ENCODE results near the gene ARHGAP35. TPM values are rescaled to one million over a fixed set of nuclear protein-coding genes. Genes with fewer than 3 reads are reported as not detected.
A peak's percentile ranks its signal among the peaks of the same experiment; 100 is the strongest.

Gene ARHGAP35
- total and polyA plus RNA-seq, 4 donors = 47.9 to 121 (median 92.9) TPM

DNA sequence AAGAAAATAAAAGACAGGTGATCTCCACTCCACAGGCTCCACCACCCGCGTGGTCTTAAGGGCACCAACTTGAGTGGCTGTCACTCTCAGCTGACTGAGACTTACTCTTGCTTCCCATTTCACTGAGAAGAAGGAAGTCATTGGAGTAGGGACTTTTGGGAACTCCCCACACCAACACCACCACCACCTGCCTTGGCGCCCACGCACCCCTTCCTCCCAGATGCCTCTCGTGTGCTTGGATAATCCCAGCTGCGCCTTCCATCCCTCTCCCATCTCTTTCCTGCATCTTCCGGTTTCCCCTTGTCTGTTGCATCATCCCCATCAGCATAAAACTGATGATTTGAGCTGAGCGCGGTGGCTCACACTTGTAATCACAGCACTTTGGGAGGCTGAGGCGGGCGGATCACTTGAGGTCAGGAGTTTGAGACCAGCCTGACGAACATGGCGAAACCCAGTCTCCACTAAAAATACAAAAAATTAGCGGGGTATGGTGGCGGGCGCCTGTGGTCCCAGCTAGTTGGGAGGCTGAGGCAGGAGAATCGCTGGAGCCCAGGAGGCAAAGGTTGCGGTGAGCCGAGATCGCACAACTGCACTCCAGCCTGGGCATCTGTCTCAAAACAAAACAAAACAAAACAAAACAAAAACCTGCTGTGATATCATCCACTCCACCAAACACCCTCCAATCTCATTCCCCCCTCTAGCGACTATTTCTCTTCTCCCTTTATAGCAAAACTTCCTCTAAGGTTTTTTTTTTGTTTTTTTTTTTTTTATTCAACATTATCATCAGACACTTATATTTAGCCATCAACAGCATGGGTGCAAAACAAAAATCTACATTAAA lies 35.7 kb upstream of the ARHGAP35 start:
- H3K9me3 ChIP-seq (ENCODE audit: control insufficient read depth, insufficient read depth, low read length) = no peaks in the 10 kb centered on the region
- H3K4me3 ChIP-seq (ENCODE audit: low read depth, low read length) = no peak overlapping the region
- H3K27ac ChIP-seq (ENCODE audit: low read depth, low read length) = no peak overlapping the region
- no peak for DNase-seq (ENCODE audit: low read depth in 4 of 6, low spot score in 6 of 6)
- no peaks in the 10 kb centered on the region for H3K27me3 ChIP-seq (ENCODE audit: control insufficient read depth, insufficient read depth, low read length)
- 95% methylated on average over 16 of the region's 21 CpGs for WGBS (ENCODE audit: insufficient coverage)
- peaks cover 2% of the 10 kb centered on the region for H3K4me1 ChIP-seq (ENCODE audit: control insufficient read depth, insufficient read depth, low read length)
- no peaks in the 10 kb centered on the region for H3K36me3 ChIP-seq (ENCODE audit: control insufficient read depth, insufficient read depth, low read length)

DNA sequence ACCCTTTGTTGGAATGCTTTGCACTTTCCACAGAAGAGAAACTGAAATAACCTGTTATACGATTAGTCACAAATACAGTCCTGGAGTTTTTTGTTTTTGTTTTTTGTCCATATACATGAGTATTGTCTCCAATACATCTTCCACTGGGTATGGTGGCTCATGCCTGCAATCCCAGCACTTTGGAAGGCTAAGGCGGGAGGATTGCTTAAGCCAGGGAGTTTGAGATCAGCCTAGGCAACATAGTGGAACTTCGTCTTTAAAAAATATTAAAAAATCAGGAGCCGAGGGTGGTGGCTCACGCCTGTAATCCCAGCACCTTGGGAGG lies 35.1 kb upstream of the ARHGAP35 start:
- WGBS (ENCODE audit: insufficient coverage) = 80% methylated on average over 1 of the region's 5 CpGs
- Histone ChIP-seq H3K4me1 (ENCODE audit: control insufficient read depth, insufficient read depth, low read length) (peaks cover 2% of the 10 kb centered on the region), H3K27ac (ENCODE audit: low read depth, low read length) (no peak overlapping the region), H3K9me3 (ENCODE audit: control insufficient read depth, insufficient read depth, low read length) (no peaks in the 10 kb centered on the region), H3K4me3 (ENCODE audit: low read depth, low read length) (no peak overlapping the region), H3K27me3 (ENCODE audit: control insufficient read depth, insufficient read depth, low read length) (no peaks in the 10 kb centered on the region), H3K36me3 (ENCODE audit: control insufficient read depth, insufficient read depth, low read length) (no peaks in the 10 kb centered on the region)
- no peak for DNase-seq (ENCODE audit: low read depth in 4 of 6, low spot score in 6 of 6)

DNA sequence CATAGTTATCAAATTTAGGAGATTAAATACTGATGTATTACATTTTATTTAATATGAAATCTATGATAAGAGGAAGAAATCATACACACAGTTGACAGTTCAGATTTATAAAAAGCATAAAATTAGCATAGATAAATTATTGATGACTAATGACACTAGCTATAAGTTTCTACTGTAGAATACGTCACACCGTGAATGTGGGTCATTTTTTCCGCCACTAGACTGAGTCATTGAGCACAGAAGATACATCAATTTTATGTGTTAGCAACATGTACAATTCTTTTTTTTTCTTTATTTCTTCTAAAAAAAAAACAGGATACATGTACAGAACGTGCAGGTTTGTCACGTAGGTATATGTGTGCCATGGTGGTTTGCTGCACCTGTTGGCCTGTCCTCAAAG lies 32.3 kb upstream of the ARHGAP35 start:
- no peak for DNase-seq (ENCODE audit: low read depth in 4 of 6, low spot score in 6 of 6)
- WGBS (ENCODE audit: insufficient coverage) = no CpG with 5 or more reads among the region's 5 CpGs
- no peaks in the 10 kb centered on the region for H3K9me3 ChIP-seq (ENCODE audit: control insufficient read depth, insufficient read depth, low read length)
- H3K4me1 ChIP-seq (ENCODE audit: control insufficient read depth, insufficient read depth, low read length) = no peaks in the 10 kb centered on the region
- no peak overlapping the region for H3K4me3 ChIP-seq (ENCODE audit: low read depth, low read length)
- no peaks in the 10 kb centered on the region for H3K36me3 ChIP-seq (ENCODE audit: control insufficient read depth, insufficient read depth, low read length)
- H3K27me3 ChIP-seq (ENCODE audit: control insufficient read depth, insufficient read depth, low read length) = no peaks in the 10 kb centered on the region
- H3K27ac ChIP-seq (ENCODE audit: low read depth, low read length) = no peak overlapping the region

DNA sequence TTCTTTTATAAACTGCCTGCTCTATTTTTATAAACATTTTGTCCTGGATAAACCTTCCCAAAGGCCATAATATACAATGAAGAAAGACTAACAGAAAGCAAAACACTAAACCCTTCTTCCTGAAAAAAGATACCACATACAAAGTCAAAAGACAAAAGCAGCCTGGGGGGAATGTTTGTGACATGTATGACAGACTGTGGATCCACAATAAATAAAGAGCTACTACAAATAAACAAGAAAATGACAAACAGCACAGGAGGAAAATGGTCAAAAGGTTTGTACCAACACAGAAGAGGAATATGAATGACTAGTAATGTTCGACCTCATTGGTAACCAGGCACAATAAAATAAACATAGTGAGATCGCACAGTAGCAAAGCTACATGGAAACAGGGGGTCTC lies 29.9 kb upstream of the ARHGAP35 start:
- 94% methylated on average over 2 of the region's 2 CpGs for WGBS (ENCODE audit: insufficient coverage)
- Histone ChIP-seq H3K4me1 (ENCODE audit: control insufficient read depth, insufficient read depth, low read length) (no peaks in the 10 kb centered on the region), H3K27me3 (ENCODE audit: control insufficient read depth, insufficient read depth, low read length) (no peaks in the 10 kb centered on the region), H3K36me3 (ENCODE audit: control insufficient read depth, insufficient read depth, low read length) (no peaks in the 10 kb centered on the region), H3K4me3 (ENCODE audit: low read depth, low read length) (no peak overlapping the region), H3K27ac (ENCODE audit: low read depth, low read length) (no peak overlapping the region), H3K9me3 (ENCODE audit: control insufficient read depth, insufficient read depth, low read length) (no peaks in the 10 kb centered on the region)
- no peak for DNase-seq (ENCODE audit: low read depth in 4 of 6, low spot score in 6 of 6)

DNA sequence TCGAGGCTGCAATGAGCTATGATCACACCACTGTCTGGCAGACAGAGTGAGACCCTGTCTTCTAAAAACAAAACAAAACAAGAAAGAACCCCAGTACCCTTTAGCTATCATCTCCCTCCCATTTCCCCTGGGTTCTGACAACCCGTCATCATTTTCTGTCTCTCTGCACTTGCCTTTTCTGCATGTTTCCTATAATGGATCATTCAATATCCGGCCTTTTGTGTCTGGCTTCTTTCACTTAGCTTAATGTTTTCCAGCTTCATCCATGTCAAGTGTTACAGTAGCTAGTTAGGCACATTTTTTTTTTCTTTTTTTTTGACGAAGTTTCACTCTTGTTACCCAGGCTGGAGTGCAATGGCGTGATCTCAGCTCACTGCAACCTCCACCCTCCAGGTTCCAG lies 26.7 kb upstream of the ARHGAP35 start:
- H3K4me3 ChIP-seq (ENCODE audit: low read depth, low read length) = no peak overlapping the region
- peaks cover 9% of the 10 kb centered on the region for H3K4me1 ChIP-seq (ENCODE audit: control insufficient read depth, insufficient read depth, low read length)
- 87% methylated on average over 4 of the region's 5 CpGs for whole genome bisulfite sequencing (ENCODE audit: insufficient coverage)
- DNase-seq (ENCODE audit: low read depth in 4 of 6, low spot score in 6 of 6) = no peak
- H3K36me3 ChIP-seq (ENCODE audit: control insufficient read depth, insufficient read depth, low read length) = peaks cover 24% of the 10 kb centered on the region
- H3K9me3 ChIP-seq (ENCODE audit: control insufficient read depth, insufficient read depth, low read length) = no peaks in the 10 kb centered on the region
- no peak overlapping the region for H3K27ac ChIP-seq (ENCODE audit: low read depth, low read length)
- H3K27me3 ChIP-seq (ENCODE audit: control insufficient read depth, insufficient read depth, low read length) = no peaks in the 10 kb centered on the region

DNA sequence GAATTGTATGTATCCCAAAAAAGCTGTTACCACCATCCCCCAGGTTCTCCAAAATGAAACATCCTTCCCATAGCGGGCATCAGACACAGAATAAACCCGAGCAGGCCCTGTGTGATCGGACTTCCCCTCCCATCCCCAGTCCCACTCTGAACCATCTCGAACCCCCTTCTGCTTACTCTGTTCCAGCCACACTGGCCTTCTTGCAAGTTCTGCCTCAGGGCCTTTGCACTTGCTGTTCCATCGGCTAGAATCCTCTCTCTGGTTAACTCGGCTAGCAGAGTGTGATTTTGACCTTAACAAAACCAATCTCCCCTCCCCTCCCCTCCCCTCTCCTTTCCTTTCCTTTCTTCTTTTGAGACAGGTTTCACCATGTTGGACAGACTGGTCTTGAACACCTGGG lies 25.8 kb upstream of the ARHGAP35 start:
- H3K4me1 ChIP-seq (ENCODE audit: control insufficient read depth, insufficient read depth, low read length) = peaks cover 9% of the 10 kb centered on the region
- H3K4me3 ChIP-seq (ENCODE audit: low read depth, low read length) = no peak overlapping the region
- H3K9me3 ChIP-seq (ENCODE audit: control insufficient read depth, insufficient read depth, low read length) = no peaks in the 10 kb centered on the region
- H3K27ac ChIP-seq (ENCODE audit: low read depth, low read length) = no peak overlapping the region
- H3K27me3 ChIP-seq (ENCODE audit: control insufficient read depth, insufficient read depth, low read length) = no peaks in the 10 kb centered on the region
- H3K36me3 ChIP-seq (ENCODE audit: control insufficient read depth, insufficient read depth, low read length) = peaks cover 33% of the 10 kb centered on the region
- no peak for DNase-seq (ENCODE audit: low read depth in 4 of 6, low spot score in 6 of 6)
- WGBS (ENCODE audit: insufficient coverage) = 83% methylated on average over 6 of the region's 6 CpGs

DNA sequence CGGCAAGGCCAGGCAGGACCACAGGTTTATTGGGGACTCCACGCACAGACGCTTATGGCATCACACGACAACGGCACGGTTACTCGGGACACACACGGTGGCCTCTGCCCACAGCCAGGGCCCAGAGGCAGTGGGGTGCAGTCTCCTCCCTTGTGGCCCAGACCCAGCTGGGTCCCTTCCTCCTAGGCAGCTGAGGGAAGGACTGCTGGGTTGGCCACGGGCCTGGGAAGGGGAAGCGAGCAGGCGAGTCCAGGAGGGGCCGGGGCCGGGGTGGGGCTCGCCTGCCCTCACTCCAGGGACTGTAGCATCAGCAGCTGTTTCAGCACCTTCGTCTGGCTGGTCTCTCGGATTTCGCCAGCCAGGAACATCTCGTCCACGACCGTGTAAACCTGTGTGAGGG lies 22.6 kb upstream of the ARHGAP35 start:
- H3K27ac ChIP-seq (ENCODE audit: low read depth, low read length) = no peak overlapping the region
- 85% methylated on average over 20 of the region's 20 CpGs for WGBS (ENCODE audit: insufficient coverage)
- H3K9me3 ChIP-seq (ENCODE audit: control insufficient read depth, insufficient read depth, low read length) = no peaks in the 10 kb centered on the region
- H3K4me1 ChIP-seq (ENCODE audit: control insufficient read depth, insufficient read depth, low read length) = peaks cover 14% of the 10 kb centered on the region
- DNase-seq (ENCODE audit: low read depth in 4 of 6, low spot score in 6 of 6) = no peak
- H3K27me3 ChIP-seq (ENCODE audit: control insufficient read depth, insufficient read depth, low read length) = no peaks in the 10 kb centered on the region
- H3K36me3 ChIP-seq (ENCODE audit: control insufficient read depth, insufficient read depth, low read length) = peaks cover 59% of the 10 kb centered on the region
- H3K4me3 ChIP-seq (ENCODE audit: low read depth, low read length) = no peak overlapping the region

DNA sequence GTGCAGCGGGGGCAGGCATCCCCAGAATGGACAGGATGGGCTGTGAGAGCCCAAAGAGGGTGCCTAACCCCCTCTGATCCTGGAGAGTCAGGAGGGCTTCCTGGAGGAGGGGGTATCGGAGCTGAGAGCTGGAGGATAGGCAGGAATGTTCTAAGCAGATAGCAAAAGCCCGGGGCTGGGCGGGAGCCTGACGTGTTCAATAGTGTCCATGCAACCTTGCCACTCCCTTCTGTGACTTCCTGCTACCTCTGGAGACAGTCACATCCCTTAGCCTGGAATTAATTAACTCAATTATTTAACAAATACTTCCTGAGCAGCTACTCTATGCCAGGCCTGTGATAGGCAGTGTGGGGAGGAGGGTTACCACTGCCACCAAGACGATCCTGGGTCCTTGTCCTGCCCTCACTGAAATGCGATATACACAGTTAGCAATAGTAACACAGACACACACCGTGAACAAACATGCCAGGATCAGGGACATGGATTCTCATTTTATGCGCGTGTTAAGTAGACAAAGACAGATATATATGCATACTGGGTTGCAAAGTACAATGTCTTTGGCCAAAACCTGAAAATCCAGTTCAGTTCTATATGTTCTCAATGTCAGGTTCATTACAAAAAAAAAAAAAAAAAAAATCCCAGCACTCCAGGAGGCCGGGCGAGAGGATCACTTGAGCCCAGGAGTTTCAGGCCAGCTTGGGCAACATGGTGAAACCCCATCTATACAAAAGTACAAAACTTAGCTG lies 20.9 kb upstream of the ARHGAP35 start:
- Histone ChIP-seq H3K27me3 (ENCODE audit: control insufficient read depth, insufficient read depth, low read length) (no peaks in the 10 kb centered on the region), H3K4me1 (ENCODE audit: control insufficient read depth, insufficient read depth, low read length) (peaks cover 14% of the 10 kb centered on the region), H3K4me3 (ENCODE audit: low read depth, low read length) (no peak overlapping the region), H3K36me3 (ENCODE audit: control insufficient read depth, insufficient read depth, low read length) (peaks cover 76% of the 10 kb centered on the region), H3K9me3 (ENCODE audit: control insufficient read depth, insufficient read depth, low read length) (no peaks in the 10 kb centered on the region), H3K27ac (ENCODE audit: low read depth, low read length) (no peak overlapping the region)
- WGBS (ENCODE audit: insufficient coverage) = 84% methylated on average over 3 of the region's 12 CpGs
- no peak for DNase-seq (ENCODE audit: low read depth in 4 of 6, low spot score in 6 of 6)

DNA sequence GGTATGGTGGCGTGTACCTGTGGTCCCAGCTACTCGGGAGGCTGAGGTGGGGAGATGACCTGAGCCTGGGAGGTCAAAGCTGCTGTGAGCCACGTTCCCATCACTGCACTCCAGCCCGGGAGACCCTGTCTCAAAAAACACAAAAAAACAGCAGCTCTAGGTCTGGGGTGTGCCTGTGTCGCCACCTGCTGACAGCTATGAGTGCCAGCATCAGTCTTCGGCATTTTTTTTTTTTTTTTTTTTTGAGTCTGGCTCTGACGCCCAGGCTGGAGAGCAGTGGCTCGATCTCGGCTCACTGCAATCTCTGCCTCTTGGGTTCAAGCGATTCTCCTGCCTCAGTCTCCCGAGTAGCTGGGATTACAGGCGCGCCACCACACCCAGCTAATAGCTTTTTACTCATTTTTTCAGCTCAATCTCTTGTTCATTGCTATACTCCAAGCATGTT lies 20.3 kb upstream of the ARHGAP35 start:
- peaks cover 78% of the 10 kb centered on the region for H3K36me3 ChIP-seq (ENCODE audit: control insufficient read depth, insufficient read depth, low read length)

More for the DNA sequence above, 20.3 kb upstream of the ARHGAP35 start:
- H3K9me3 ChIP-seq (ENCODE audit: control insufficient read depth, insufficient read depth, low read length) = no peaks in the 10 kb centered on the region
- H3K4me3 ChIP-seq (ENCODE audit: low read depth, low read length) = no peak overlapping the region
- peaks cover 14% of the 10 kb centered on the region for H3K4me1 ChIP-seq (ENCODE audit: control insufficient read depth, insufficient read depth, low read length)
- peak in 2 of 6 donors; percentile 89 to 93 for DNase-seq (ENCODE audit: low read depth in 4 of 6, low spot score in 6 of 6)
- H3K27me3 ChIP-seq (ENCODE audit: control insufficient read depth, insufficient read depth, low read length) = no peaks in the 10 kb centered on the region
- H3K27ac ChIP-seq (ENCODE audit: low read depth, low read length) = no peak overlapping the region
- WGBS (ENCODE audit: insufficient coverage) = 6% methylated on average over 11 of the region's 13 CpGs
